CD4-positive, alpha-beta T cell treated with Interleukin-2 at 100 ng/mL for 4 hours (primary cell): ENCODE measurements around the gene KRT12.
"Not testable (repeated sequence)": the region's sequence is repeated elsewhere in the genome, so short reads cannot be mapped to it uniquely, and the experiment has no call there.

Source experiments
- DNase-seq: peaks from one replicate; pipeline ENCODE4 v3.0.0-alpha.2; 2020; ENCODE audit warnings: low spot score

KRT12 gene

GRCh38 chr17:40883626-40884334, 16.8 kb upstream of the KRT12 start:
- no peak for DNase-seq

- no peak for DNase-seq
Observed at GRCh38 chr17:40883031-40883430, 16.0 kb upstream of the KRT12 start.

GRCh38 chr17:40879026-40879425, 12.0 kb upstream of the KRT12 start:
- DNase-seq, result no peak

GRCh38 chr17:40878044-40878443, 11.0 kb upstream of the KRT12 start:
- DNase-seq, result no peak

- no peak for DNase-seq
Observed at GRCh38 chr17:40873801-40874200, 6.8 kb upstream of the KRT12 start.

- DNase-seq, result no peak
Observed at GRCh38 chr17:40873255-40873654, 6.2 kb upstream of the KRT12 start.

GRCh38 chr17:40872416-40872815, 5.4 kb upstream of the KRT12 start:
- no peak for DNase-seq

GRCh38 chr17:40871316-40871715, 4.3 kb upstream of the KRT12 start:
- no peak for DNase-seq

- no peak for DNase-seq
Observed at GRCh38 chr17:40870136-40870535, 3.1 kb upstream of the KRT12 start.

GRCh38 chr17:40864661-40865390, 2.2 kb downstream of the KRT12 start:
- DNase-seq, result no peak

GRCh38 chr17:40862985-40863733, 3.9 kb downstream of the KRT12 start:
- no peak for DNase-seq

GRCh38 chr17:40859536-40859935, 7.5 kb downstream of the KRT12 start:
- DNase-seq, result no peak

- not testable (repeated sequence) for DNase-seq
Observed at GRCh38 chr17:40858667-40859066, 8.4 kb downstream of the KRT12 start.

GRCh38 chr17:40857535-40857934, 9.5 kb downstream of the KRT12 start:
- DNase-seq, result no peak

GRCh38 chr17:40854175-40854814, 12.7 kb downstream of the KRT12 start:
- DNase-seq, result no peak

- DNase-seq, result no peak
Observed at GRCh38 chr17:40852364-40852763, 14.7 kb downstream of the KRT12 start.

- no peak for DNase-seq
Observed at GRCh38 chr17:40850293-40850972, 16.6 kb downstream of the KRT12 start.

GRCh38 chr17:40849723-40850122, 17.3 kb downstream of the KRT12 start:
- no peak for DNase-seq

- DNase-seq, result no peak
Observed at GRCh38 chr17:40848583-40849235, 18.3 kb downstream of the KRT12 start.

- no peak for DNase-seq
Observed at GRCh38 chr17:40846515-40847144, 20.4 kb downstream of the KRT12 start.

- DNase-seq, result no peak
Observed at GRCh38 chr17:40844671-40845107, 22.3 kb downstream of the KRT12 start.
